Subcutaneous abdominal adipose tissue (tissue), 5 donors: Measurements from ENCODE around the gene MINDY4.

Experiments
- H3K27ac ChIP-seq: one replicate; pipeline ENCODE4 v1.7.0; 2013; ENCODE audit warnings: low read depth, mild to moderate bottlenecking, inconsistent platforms, low read length, moderate library complexity
- H3K27me3 ChIP-seq, 5 donors: one replicate each; pipeline ENCODE4 v1.7.0; 2013; ENCODE audit warnings: low read length in 5 of 5, inconsistent platforms in 1 of 5; ENCODE audit not compliant: control insufficient read depth in 5 of 5, insufficient read depth in 4 of 5
- H3K36me3 ChIP-seq, 5 donors: one replicate each; pipeline ENCODE4 v1.7.0; 2013; ENCODE audit warnings: low read length in 5 of 5; ENCODE audit not compliant: control insufficient read depth in 5 of 5, insufficient read depth in 5 of 5
- H3K4me1 ChIP-seq, 5 donors: one replicate each; pipeline ENCODE4 v1.7.0; 2013; ENCODE audit warnings: low read length in 5 of 5, mild to moderate bottlenecking in 3 of 5, moderate library complexity in 1 of 5; ENCODE audit not compliant: control insufficient read depth in 5 of 5, insufficient read depth in 5 of 5
- H3K4me3 ChIP-seq, 5 donors: one replicate each; pipeline ENCODE4 v1.7.0; 2013; ENCODE audit warnings: low read length in 5 of 5, low read depth in 1 of 5
- H3K9ac ChIP-seq, 5 donors: one replicate each; pipeline ENCODE4 v1.7.0; 2013; ENCODE audit warnings: low read length in 5 of 5, mild to moderate bottlenecking in 4 of 5, moderate library complexity in 3 of 5
- H3K9me3 ChIP-seq, 5 donors: one replicate each; pipeline ENCODE4 v1.7.0; 2013; ENCODE audit warnings: low read length in 5 of 5; ENCODE audit not compliant: control insufficient read depth in 5 of 5
- donor health status: healthy.
- donor health status: healthy.
- donor health status: healthy.
- donor health status: healthy.
- donor health status: healthy.

MINDY4 gene

GRCh38 chr7:30730996-30731395, 40.2 kb upstream of the MINDY4 start:
- H3K4me3 ChIP-seq = no peak overlapping the region
- peaks cover 4 to 16% (median 11%) of the 10 kb centered on the region in 5 donors for H3K27me3 ChIP-seq
- H3K9me3 ChIP-seq = no peaks in the 10 kb centered on the region
- no peak overlapping the region for H3K27ac ChIP-seq
- H3K36me3 ChIP-seq = no peaks in the 10 kb centered on the region
- no peak overlapping the region for H3K9ac ChIP-seq
- peaks cover 0 to 6% (median 0%) of the 10 kb centered on the region in 5 donors for H3K4me1 ChIP-seq

GRCh38 chr7:30731581-30731980, 39.6 kb upstream of the MINDY4 start:
- no peak overlapping the region for H3K9ac ChIP-seq

GRCh38 chr7:30732606-30733005, 38.6 kb upstream of the MINDY4 start:
- H3K9ac ChIP-seq = no peak overlapping the region
- H3K4me3 ChIP-seq = no peak overlapping the region
- no peaks in the 10 kb centered on the region for H3K9me3 ChIP-seq
- H3K36me3 ChIP-seq = no peaks in the 10 kb centered on the region
- peaks cover 0 to 6% (median 0%) of the 10 kb centered on the region in 5 donors for H3K4me1 ChIP-seq
- no peak overlapping the region for H3K27ac ChIP-seq
- peaks cover 4 to 16% (median 11%) of the 10 kb centered on the region in 5 donors for H3K27me3 ChIP-seq

More at GRCh38 chr7:30731581-30731980, 39.6 kb upstream of the MINDY4 start:
- H3K9me3 ChIP-seq = no peaks in the 10 kb centered on the region
- no peak overlapping the region for H3K4me3 ChIP-seq
- peaks cover 0 to 6% (median 0%) of the 10 kb centered on the region in 5 donors for H3K4me1 ChIP-seq
- H3K36me3 ChIP-seq = no peaks in the 10 kb centered on the region
- no peak overlapping the region for H3K27ac ChIP-seq
- peaks cover 4 to 16% (median 11%) of the 10 kb centered on the region in 5 donors for H3K27me3 ChIP-seq

- Histone ChIP-seq H3K9me3 (no peaks in the 10 kb centered on the region), H3K27ac (no peak overlapping the region), H3K36me3 (no peaks in the 10 kb centered on the region), H3K4me1 (peaks cover 0 to 6% (median 0%) of the 10 kb centered on the region in 5 donors), H3K9ac (no peak overlapping the region), H3K27me3 (peaks cover 4 to 16% (median 11%) of the 10 kb centered on the region in 5 donors), H3K4me3 (no peak overlapping the region)
Measured at GRCh38 chr7:30733216-30733615, 38.0 kb upstream of the MINDY4 start.

- peaks cover 4 to 16% (median 11%) of the 10 kb centered on the region in 5 donors for H3K27me3 ChIP-seq
Measured at GRCh38 chr7:30733691-30734090, 37.5 kb upstream of the MINDY4 start.

GRCh38 chr7:30734497-30734896, 36.7 kb upstream of the MINDY4 start:
- Histone ChIP-seq H3K27me3 (peaks cover 4 to 16% (median 11%) of the 10 kb centered on the region in 5 donors), H3K4me3 (no peak overlapping the region), H3K27ac (no peak overlapping the region), H3K9me3 (no peaks in the 10 kb centered on the region), H3K9ac (no peak overlapping the region), H3K4me1 (peaks cover 0 to 6% (median 0%) of the 10 kb centered on the region in 5 donors), H3K36me3 (no peaks in the 10 kb centered on the region)

More at GRCh38 chr7:30733691-30734090, 37.5 kb upstream of the MINDY4 start:
- no peaks in the 10 kb centered on the region for H3K9me3 ChIP-seq
- H3K9ac ChIP-seq = no peak overlapping the region
- H3K27ac ChIP-seq = no peak overlapping the region
- no peak overlapping the region for H3K4me3 ChIP-seq
- peaks cover 0 to 6% (median 0%) of the 10 kb centered on the region in 5 donors for H3K4me1 ChIP-seq
- H3K36me3 ChIP-seq = no peaks in the 10 kb centered on the region

- no peak overlapping the region for H3K27ac ChIP-seq
Measured at GRCh38 chr7:30735631-30736030, 35.6 kb upstream of the MINDY4 start.

GRCh38 chr7:30736291-30736690, 34.9 kb upstream of the MINDY4 start:
- peaks cover 0 to 5% (median 0%) of the 10 kb centered on the region in 5 donors for H3K4me1 ChIP-seq
- H3K9ac ChIP-seq = no peak overlapping the region
- H3K9me3 ChIP-seq = no peaks in the 10 kb centered on the region
- no peak overlapping the region for H3K27ac ChIP-seq
- H3K36me3 ChIP-seq = no peaks in the 10 kb centered on the region
- peaks cover 3 to 16% (median 11%) of the 10 kb centered on the region in 5 donors for H3K27me3 ChIP-seq
- H3K4me3 ChIP-seq = no peak overlapping the region

More at GRCh38 chr7:30735631-30736030, 35.6 kb upstream of the MINDY4 start:
- peaks cover 0 to 6% (median 0%) of the 10 kb centered on the region in 5 donors for H3K4me1 ChIP-seq
- peaks cover 3 to 16% (median 11%) of the 10 kb centered on the region in 5 donors for H3K27me3 ChIP-seq
- H3K4me3 ChIP-seq = no peak overlapping the region
- no peaks in the 10 kb centered on the region for H3K9me3 ChIP-seq
- H3K36me3 ChIP-seq = no peaks in the 10 kb centered on the region
- no peak overlapping the region for H3K9ac ChIP-seq

- H3K27ac ChIP-seq = no peak overlapping the region
- H3K9ac ChIP-seq = no peak overlapping the region
- no peak overlapping the region for H3K4me3 ChIP-seq
- H3K4me1 ChIP-seq = peaks cover 0 to 3% (median 0%) of the 10 kb centered on the region in 5 donors
- H3K36me3 ChIP-seq = no peaks in the 10 kb centered on the region
- H3K9me3 ChIP-seq = no peaks in the 10 kb centered on the region
- peaks cover 0 to 11% (median 3%) of the 10 kb centered on the region in 5 donors for H3K27me3 ChIP-seq
Measured at GRCh38 chr7:30738026-30738915, 32.9 kb upstream of the MINDY4 start.

- Histone ChIP-seq H3K27me3 (peaks cover 0 to 3% (median 0%) of the 10 kb centered on the region in 5 donors), H3K27ac (no peak overlapping the region), H3K36me3 (no peaks in the 10 kb centered on the region), H3K9me3 (no peaks in the 10 kb centered on the region), H3K4me3 (no peak overlapping the region), H3K9ac (no peak overlapping the region), H3K4me1 (peaks cover 0 to 3% (median 0%) of the 10 kb centered on the region in 5 donors)
Measured at GRCh38 chr7:30739691-30740090, 31.5 kb upstream of the MINDY4 start.
